PC-9 (cell line): Measurements from ENCODE around the gene CPB2. TPM values are rescaled to one million over a fixed set of nuclear protein-coding genes. Genes with fewer than 3 reads are reported as not detected.

Experiments used
- BruUV-seq: library from RNA; stranded (reverse); fragments of 400-500 nt; replicated peaks from 2 replicates; lab custom pipeline; 2021; lab: Mats Ljungman, UMichigan
- CTCF ChIA-PET: fragments of 300-600 bp; sonication (Branson Sonifier 250); formaldehyde crosslinking; loops from one replicate; lab custom pipeline; 2022; ENCODE audit warnings: antibody characterized with exemption; lab: Charles Lee
- POLR2A ChIA-PET: fragments of 300-600 bp; sonication (Branson Sonifier 250); formaldehyde crosslinking; loops from one replicate; lab custom pipeline; 2022; ENCODE audit warnings: antibody characterized with exemption; ENCODE audit not compliant: unreplicated experiment; lab: Charles Lee
- DNase-seq, 2 experiments: peaks; one replicate each; pipeline versions ENCODE4 v3.0.0 to v3.0.0-alpha.2; 2015 to 2022; ENCODE audit warnings: mixed read lengths in 1 of 2
- H2AFZ ChIP-seq: fragments of 200-600 bp; sonication (generic); 2 replicates; pipeline ENCODE4 v1.8.1; 2017; ENCODE audit warnings: antibody characterized with exemption
- H3F3A ChIP-seq: fragments of 200-600 bp; sonication (generic); 2 replicates; pipeline ENCODE4 v1.8.1; 2017; ENCODE audit warnings: antibody characterized with exemption, mild to moderate bottlenecking, low read depth; ENCODE audit not compliant: insufficient read depth
- H3K27ac ChIP-seq: fragments of 200-600 bp; sonication (generic); 2 replicates; pipeline ENCODE4 v1.6.1; 2016; ENCODE audit warnings: mixed run types
- H3K27me3 ChIP-seq: fragments of 200-600 bp; sonication (generic); 2 replicates; pipeline ENCODE4 v1.6.1; 2016; ENCODE audit warnings: low read depth, mixed run types; ENCODE audit not compliant: insufficient read depth
- H3K36me3 ChIP-seq: fragments of 200-600 bp; sonication (generic); 2 replicates; pipeline ENCODE4 v1.6.1; 2016; ENCODE audit warnings: low read depth, mixed run types
- H3K4me1 ChIP-seq: fragments of 200-600 bp; sonication (generic); replicated peaks from 2 replicates; pipeline ENCODE4 v1.6.1; 2016; ENCODE audit warnings: mixed run types; ENCODE audit not compliant: insufficient read depth
- H3K4me2 ChIP-seq: fragments of 200-600 bp; sonication (generic); 2 replicates; pipeline ENCODE4 v1.6.1; 2017; ENCODE audit warnings: mixed run types
- H3K4me3 ChIP-seq: fragments of 200-600 bp; sonication (generic); 2 replicates; pipeline ENCODE4 v1.6.1; 2016; ENCODE audit warnings: mixed run types
- H3K79me2 ChIP-seq: fragments of 200-600 bp; sonication (generic); 2 replicates; pipeline ENCODE4 v1.6.1; 2017; ENCODE audit warnings: low read depth, mixed run types
- H3K9me2 ChIP-seq: fragments of 200-600 bp; sonication (generic); 2 replicates; pipeline ENCODE4 v1.8.1; 2017; ENCODE audit warnings: mild to moderate bottlenecking; ENCODE audit not compliant: insufficient read depth
- H3K9me3 ChIP-seq: fragments of 200-600 bp; sonication (generic); 2 replicates; pipeline ENCODE4 v1.8.1; 2016; ENCODE audit warnings: low read depth; ENCODE audit not compliant: insufficient read depth
- H4K20me1 ChIP-seq: fragments of 200-600 bp; sonication (generic); 2 replicates; pipeline ENCODE4 v1.8.1; 2017; ENCODE audit not compliant: insufficient read depth
- CTCF ChIP-seq: fragments of 200-600 bp; sonication (generic); conservative IDR thresholded peaks from 2 replicates; pipeline ENCODE4 v1.6.1; 2017; ENCODE audit warnings: mixed run types, antibody characterized with exemption, mild to moderate bottlenecking, moderate library complexity
- EZH2 ChIP-seq: fragments of 200-600 bp; sonication (generic); IDR thresholded peaks from 2 replicates; pipeline ENCODE4 v1.8.0; 2017; ENCODE audit warnings: antibody characterized with exemption, low read depth
- intact Hi-C: fragments of 100-400 bp; cut with micrococcal nuclease; formaldehyde crosslinking; loops from one replicate; pipeline ENCODE4 v1.10.0; 2022; ENCODE audit not compliant: unreplicated experiment
- total RNA-seq: library from RNA; stranded (reverse); gene quantifications from 2 replicates; pipeline ENCODE4 v1.2.3, GENCODE V29; 2021

CPB2 gene
- total RNA-seq, 1 experiment from 2014 or later = not detected

- H3K4me3 ChIP-seq = no peak overlapping the region
- H3K4me2 ChIP-seq = no peak overlapping the region
- no peaks in the 10 kb centered on the region for H3K36me3 ChIP-seq
- TF ChIP-seq EZH2 (no peak), CTCF (no peak)
- no peaks in the 10 kb centered on the region for H3K27me3 ChIP-seq
- H3K9me3 ChIP-seq = no peaks in the 10 kb centered on the region
- ChIA-PET POLR2A (no interaction called here), CTCF (no interaction called here)
- H2AFZ ChIP-seq = no peak overlapping the region
- DNase-seq = no peak
- BruUV-seq = no TSS peak
- H3K4me1 ChIP-seq = no peaks in the 10 kb centered on the region
- no peak overlapping the region for H3K27ac ChIP-seq
- intact Hi-C loops = no loop called here
- no peaks in the 10 kb centered on the region for H3K79me2 ChIP-seq
- no peaks in the 10 kb centered on the region for H3F3A ChIP-seq
- H4K20me1 ChIP-seq = no peaks in the 10 kb centered on the region
- no peaks in the 10 kb centered on the region for H3K9me2 ChIP-seq
Observed at GRCh38 chr13:46106839-46107371, 2.1 kb upstream of the CPB2 start.

GRCh38 chr13:46103037-46103436, 1.8 kb downstream of the CPB2 start:
- Histone ChIP-seq H3K79me2 (no peaks in the 10 kb centered on the region), H3K36me3 (no peaks in the 10 kb centered on the region), H3K4me2 (no peak overlapping the region), H3K4me3 (no peak overlapping the region), H3K27me3 (no peaks in the 10 kb centered on the region), H3K4me1 (no peaks in the 10 kb centered on the region), H3F3A (no peaks in the 10 kb centered on the region), H2AFZ (no peak overlapping the region), H3K9me3 (no peaks in the 10 kb centered on the region), H3K9me2 (no peaks in the 10 kb centered on the region), H4K20me1 (no peaks in the 10 kb centered on the region), H3K27ac (no peak overlapping the region)
- no peak for DNase-seq
- intact Hi-C loops = no loop called here
- TF ChIP-seq CTCF = no peak
- POLR2A ChIA-PET = no interaction called here
- BruUV-seq = no TSS peak
- CTCF ChIA-PET = interaction anchor here (0.6 kb wide), 1 partner anchor 22 kb away, joined by 3 read pairs; no protein-coding TSS in a partner anchor

GRCh38 chr13:46102255-46102605, 2.6 kb downstream of the CPB2 start:
- H3K79me2 ChIP-seq = no peaks in the 10 kb centered on the region
- no TSS peak for BruUV-seq
- POLR2A ChIA-PET = no interaction called here
- no peaks in the 10 kb centered on the region for H3F3A ChIP-seq
- H3K27me3 ChIP-seq = no peaks in the 10 kb centered on the region
- CTCF ChIA-PET = interaction anchor here (0.6 kb wide), 1 partner anchor 23 kb away, joined by 3 read pairs; no protein-coding TSS in a partner anchor
- no peaks in the 10 kb centered on the region for H3K4me1 ChIP-seq
- no peaks in the 10 kb centered on the region for H3K36me3 ChIP-seq
- DNase-seq = no peak
- no peaks in the 10 kb centered on the region for H3K9me3 ChIP-seq
- H4K20me1 ChIP-seq = no peaks in the 10 kb centered on the region
- no peaks in the 10 kb centered on the region for H3K9me2 ChIP-seq
- H3K27ac ChIP-seq = no peak overlapping the region
- intact Hi-C loops = no loop called here
- H3K4me3 ChIP-seq = no peak overlapping the region
- no peak overlapping the region for H3K4me2 ChIP-seq
- no peak overlapping the region for H2AFZ ChIP-seq
- no peak for TF ChIP-seq EZH2
